Hepatocyte (in vitro differentiated cells): ENCODE data around the gene TP53I11.

Experiments used
- EZH2 ChIP-seq: fragments of 200-600 bp; sonication (generic); IDR thresholded peaks from 2 replicates; pipeline ENCODE4 v1.6.1; 2016; ENCODE audit warnings: antibody characterized with exemption, mild to moderate bottlenecking, borderline replicate concordance
- EZH2phosphoT487 ChIP-seq: fragments of 200-600 bp; sonication (generic); IDR thresholded peaks from one replicate; pipeline ENCODE4 v1.6.1; 2018; ENCODE audit warnings: antibody characterized with exemption, mild to moderate bottlenecking, low read depth, moderate library complexity; ENCODE audit not compliant: unreplicated experiment, severe bottlenecking
- TF ChIP-seq, protein P1 (sequence below): fragments of 200-600 bp; sonication (generic); IDR thresholded peaks from 2 replicates; pipeline ENCODE4 v1.5.1; 2016; ENCODE audit warnings: antibody characterized with exemption, mild to moderate bottlenecking; ENCODE audit not compliant: poor library complexity

DNA sequence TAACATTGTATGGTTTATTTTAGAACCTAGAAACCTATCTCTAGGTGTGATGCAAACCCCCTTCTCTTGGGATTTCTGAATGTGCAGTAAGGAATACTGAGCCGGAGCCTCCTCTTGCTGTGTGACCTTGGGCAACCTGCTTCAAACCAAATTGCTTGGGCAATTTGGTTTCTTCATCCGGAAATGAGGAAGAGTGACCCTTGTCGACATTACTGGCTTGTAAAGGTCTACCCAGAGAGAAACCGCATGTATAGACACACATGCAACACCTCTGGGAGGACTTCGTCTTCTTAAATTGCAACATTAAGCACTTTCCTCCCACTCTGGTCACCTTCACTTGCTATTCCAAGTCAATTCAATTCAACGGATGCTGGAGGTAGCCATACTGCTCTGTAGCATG is 19.6 kb upstream of the TP53I11 start:
- TF ChIP-seq, protein P1, sequence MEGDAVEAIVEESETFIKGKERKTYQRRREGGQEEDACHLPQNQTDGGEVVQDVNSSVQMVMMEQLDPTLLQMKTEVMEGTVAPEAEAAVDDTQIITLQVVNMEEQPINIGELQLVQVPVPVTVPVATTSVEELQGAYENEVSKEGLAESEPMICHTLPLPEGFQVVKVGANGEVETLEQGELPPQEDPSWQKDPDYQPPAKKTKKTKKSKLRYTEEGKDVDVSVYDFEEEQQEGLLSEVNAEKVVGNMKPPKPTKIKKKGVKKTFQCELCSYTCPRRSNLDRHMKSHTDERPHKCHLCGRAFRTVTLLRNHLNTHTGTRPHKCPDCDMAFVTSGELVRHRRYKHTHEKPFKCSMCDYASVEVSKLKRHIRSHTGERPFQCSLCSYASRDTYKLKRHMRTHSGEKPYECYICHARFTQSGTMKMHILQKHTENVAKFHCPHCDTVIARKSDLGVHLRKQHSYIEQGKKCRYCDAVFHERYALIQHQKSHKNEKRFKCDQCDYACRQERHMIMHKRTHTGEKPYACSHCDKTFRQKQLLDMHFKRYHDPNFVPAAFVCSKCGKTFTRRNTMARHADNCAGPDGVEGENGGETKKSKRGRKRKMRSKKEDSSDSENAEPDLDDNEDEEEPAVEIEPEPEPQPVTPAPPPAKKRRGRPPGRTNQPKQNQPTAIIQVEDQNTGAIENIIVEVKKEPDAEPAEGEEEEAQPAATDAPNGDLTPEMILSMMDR: no peak
- no peak for TF ChIP-seq EZH2
- TF ChIP-seq EZH2phosphoT487: no peak
